DMS153 treated with DMSO at 0.1 percent for 48 hours (cell line): ENCODE measurements around the gene CDC42BPB.
"Not testable (repeated sequence)": the region's sequence is repeated elsewhere in the genome, so short reads cannot be mapped to it uniquely, and the experiment has no call there.

Experiments used
- DNase-seq: peaks from one replicate; lab custom pipeline; 2025; ENCODE audit not compliant: unreplicated experiment; lab: John Stamatoyannopoulos, UW

CDC42BPB gene

DNA sequence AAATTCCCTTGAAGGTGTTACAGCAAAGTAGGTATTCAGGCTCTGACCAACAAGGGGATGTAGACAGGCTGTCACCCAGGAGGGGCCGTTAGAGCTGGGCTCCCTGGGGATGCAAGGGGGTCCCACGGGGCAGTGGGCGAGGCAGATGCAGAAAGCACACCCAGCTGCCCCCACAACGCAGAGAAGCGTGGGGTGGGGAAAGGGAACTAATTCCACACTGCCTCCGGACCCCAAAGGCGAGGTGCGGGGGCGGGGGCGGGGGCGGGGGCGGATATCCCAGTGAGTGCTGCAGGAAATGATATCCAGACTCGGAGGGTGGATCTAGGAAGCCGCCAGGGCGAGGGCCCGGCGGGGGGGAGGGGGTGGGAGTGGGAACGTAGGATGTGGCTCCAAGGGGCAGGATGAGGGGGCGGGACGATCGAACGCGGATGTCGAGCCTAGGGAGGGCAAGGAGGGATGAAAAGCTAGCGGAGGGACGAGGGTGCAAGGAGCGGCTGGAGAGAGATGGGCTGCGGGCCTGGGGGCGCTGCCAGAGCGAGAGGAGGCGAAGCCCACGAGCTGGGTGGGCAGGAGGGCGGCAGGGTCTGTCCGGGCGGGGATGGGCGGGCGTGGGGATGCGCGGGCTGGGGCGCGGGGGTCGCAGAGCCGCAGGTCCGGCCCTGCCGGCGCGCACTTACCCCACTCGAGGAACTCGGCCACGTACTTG lies 874 bp downstream of the CDC42BPB start:
- no peak for DNase-seq

DNA sequence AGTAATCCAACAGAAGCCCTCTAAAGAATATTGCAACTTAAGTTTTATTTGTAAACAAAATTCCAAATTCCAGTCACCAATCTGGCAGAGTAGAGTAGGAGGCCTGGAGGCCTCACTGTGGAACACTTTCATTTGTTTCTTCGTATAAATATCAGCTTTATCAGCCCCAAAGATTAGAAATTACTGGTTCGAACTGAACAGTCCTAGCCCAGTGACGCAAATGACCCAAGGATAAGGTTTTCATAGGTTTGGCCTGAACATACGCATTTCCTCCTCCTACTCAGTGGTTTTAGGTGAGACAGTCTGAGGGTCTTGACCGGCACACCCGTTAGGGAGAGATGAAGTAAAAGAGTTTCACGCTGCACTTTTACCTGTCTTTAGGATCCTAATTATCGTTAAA lies 1.7 kb downstream of the CDC42BPB start:
- DNase-seq: no peak

GRCh38 chr14:103052407-103052806 lies 4.9 kb downstream of the CDC42BPB start:
- no peak for DNase-seq

GRCh38 chr14:103050935-103051334 lies 6.4 kb downstream of the CDC42BPB start:
- DNase-seq: no peak

- DNase-seq: not testable (repeated sequence)
Observed at GRCh38 chr14:103047453-103047852, 9.9 kb downstream of the CDC42BPB start.

DNA sequence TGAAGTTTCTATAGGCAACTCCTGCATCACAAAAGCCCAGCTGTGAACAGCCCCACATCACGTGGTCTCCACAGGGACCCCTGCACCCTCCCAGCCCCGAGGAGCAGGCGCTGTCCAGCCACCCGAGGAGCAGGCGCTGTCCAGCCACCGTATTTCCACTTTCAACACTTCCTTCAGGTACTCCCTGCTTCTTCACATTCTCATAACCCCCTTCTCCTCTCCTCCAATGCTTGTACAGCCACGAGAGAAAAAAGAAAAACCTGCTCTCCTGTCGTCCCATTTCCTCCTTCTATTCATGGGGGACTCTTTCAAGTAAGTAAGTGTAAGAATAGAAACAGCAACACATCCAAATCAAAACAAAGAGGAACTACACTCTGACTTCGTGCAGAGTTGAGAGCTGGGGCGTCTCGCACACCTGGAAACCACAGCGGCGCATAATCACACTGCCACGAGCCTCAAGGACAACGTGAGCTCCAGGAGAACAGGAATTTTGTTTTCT lies 11.9 kb downstream of the CDC42BPB start:
- DNase-seq: no peak

DNA sequence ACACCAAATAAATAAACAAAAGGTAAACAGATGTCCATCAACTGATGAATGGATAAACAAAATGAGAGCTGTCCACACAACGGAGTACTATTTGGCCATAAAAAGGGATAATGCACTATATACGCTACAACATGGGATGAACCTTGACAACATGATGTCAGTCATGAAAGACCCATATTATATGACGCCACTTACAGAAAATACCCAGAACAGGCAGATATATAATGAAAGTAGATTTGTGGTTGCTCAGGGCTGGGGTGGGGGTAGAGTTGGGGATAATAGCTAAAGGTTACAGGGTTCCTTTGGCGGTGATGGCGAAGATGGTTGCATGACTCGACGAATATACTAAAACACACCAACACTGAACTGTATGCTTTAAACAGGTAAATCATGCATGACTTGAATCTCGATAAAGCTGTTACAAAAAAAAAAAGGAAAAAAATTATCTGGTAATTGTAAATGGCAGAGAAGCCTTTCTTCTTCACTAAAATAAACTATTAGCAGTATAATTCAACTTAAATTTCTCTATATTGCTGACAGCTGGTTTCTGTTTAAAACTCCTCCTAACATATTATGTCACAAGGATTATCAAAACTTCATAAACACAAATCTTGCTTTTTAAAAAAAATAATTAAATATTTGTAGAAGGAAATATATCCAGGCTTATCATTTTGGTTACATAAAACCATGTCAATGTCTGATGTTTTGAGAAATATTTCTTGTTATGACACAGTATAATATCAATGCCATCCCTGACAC lies 13.9 kb downstream of the CDC42BPB start:
- DNase-seq: no peak

DNA sequence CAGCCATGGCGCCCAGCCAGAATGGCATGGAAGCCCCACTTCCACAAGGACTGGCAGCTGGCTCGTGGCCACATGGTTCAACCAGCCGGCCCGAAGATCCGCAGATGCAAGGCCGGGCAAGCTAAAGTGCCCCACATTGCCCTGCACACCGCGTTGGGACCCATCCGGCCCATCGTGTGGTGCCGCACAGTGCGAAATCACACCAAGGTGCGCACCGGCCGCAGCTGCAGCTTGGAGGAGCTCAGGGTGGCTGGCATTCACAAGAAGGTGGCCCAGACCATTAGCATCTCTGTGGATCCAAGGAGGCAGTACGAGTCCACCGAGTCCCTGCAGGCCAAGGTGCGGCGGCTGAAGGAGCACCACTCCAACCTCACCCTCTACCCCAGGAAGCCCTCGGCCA lies 15.9 kb downstream of the CDC42BPB start:
- no peak for DNase-seq

DNA sequence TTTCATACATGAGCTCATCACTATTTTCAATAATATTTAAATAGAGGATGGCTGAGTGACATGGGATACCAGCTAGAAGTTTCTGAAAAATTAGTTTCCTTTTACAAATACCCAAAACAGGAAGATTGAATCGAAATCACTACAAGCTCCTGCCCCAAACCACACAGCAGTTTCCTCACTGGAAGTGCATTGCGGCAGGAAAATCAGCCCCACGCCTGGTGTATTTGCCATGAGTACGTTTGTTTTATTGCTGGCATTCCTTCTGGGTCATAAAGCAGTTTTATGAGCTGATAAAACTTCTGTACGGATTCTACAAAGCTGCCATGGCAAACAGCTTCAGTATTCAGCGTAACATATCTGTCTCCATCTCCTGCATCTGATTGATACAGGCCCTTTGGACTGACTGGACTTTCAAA lies 23.7 kb downstream of the CDC42BPB start:
- no peak for DNase-seq

GRCh38 chr14:103031956-103032355 lies 25.4 kb downstream of the CDC42BPB start:
- no peak for DNase-seq

- DNase-seq: no peak
Observed at GRCh38 chr14:103031566-103031911, 25.8 kb downstream of the CDC42BPB start.

DNA sequence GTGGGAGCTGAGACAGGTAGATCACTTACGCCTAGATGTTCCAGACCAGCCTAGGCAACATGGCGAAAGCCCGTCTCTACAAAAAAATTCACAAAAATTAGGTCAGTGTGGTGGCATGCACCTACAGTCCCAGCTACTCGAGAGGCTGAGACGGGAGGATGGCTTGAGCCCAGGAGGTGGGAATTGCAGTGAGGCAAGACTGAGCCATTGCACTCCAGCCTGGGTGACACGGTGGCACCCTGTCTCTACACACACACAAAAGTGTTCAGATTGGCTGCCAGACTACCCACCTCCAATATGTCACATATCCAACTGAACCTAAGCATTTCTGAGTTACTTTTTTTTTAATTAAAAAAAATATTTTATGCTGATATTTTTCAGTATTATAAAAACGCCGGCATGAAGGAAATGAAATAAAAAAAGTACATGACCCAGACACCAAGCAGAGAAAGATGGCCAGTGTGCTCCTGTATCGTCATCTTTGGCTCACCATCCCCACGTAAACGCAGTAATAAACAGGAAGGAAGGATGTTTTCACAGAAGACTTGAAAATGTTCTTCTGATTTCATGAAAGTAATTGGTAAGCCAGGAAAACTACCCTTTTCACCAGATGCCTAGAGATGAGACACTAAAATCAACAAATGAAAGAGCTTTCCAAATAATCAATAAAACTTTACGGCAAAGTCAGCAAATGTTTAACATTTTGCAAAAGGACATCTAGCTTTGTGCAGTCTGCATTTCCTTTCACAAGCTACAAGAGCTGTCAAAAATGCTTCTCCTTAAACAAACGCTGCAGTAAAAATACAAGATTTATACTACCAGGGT lies 26.4 kb downstream of the CDC42BPB start:
- DNase-seq: no peak

- DNase-seq: no peak
Observed at GRCh38 chr14:103029936-103030335, 27.4 kb downstream of the CDC42BPB start.

DNA sequence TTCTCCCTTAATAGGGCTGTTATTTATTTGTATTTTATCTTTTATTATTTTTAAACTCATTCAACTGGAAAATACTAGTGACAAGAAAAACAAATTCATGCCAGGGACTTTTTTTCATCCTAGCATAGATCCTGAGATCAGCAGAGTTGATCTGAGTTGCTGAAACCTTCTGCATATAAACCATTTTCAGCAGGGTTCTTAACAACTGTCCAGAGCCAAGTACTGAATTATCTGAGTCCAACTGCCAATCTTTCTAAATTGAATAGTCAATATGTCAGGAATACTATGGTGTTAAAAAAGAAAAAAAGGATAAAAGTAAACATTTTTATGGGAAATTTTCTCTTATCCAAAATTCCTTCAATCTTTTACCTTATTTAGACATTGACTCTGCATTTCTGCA lies 28.6 kb downstream of the CDC42BPB start:
- DNase-seq: no peak

GRCh38 chr14:103028161-103028767 lies 29.1 kb downstream of the CDC42BPB start:
- DNase-seq: no peak

GRCh38 chr14:103027451-103027850 lies 29.9 kb downstream of the CDC42BPB start:
- DNase-seq: no peak

- no peak for DNase-seq
Observed at GRCh38 chr14:103026988-103027387, 30.4 kb downstream of the CDC42BPB start.

DNA sequence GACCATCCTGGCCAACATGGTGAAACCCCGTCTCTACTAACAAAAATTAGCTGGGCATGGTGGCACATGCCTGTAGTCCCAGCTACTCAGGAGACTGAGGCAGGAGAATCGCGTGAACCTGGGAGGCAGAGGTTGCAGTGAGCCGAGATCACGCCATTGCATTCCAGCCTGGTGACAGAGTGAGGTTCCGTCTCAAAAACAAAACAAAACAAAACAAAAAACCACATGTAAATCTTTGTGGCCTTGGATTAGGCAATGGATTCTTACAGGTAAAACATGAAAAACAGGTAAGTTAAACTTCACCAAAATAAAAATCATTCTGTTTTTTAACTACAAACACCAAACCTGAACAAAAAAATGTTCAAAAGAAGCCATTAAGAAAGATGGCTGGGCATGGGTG lies 31.2 kb downstream of the CDC42BPB start:
- DNase-seq: not testable (repeated sequence)

DNA sequence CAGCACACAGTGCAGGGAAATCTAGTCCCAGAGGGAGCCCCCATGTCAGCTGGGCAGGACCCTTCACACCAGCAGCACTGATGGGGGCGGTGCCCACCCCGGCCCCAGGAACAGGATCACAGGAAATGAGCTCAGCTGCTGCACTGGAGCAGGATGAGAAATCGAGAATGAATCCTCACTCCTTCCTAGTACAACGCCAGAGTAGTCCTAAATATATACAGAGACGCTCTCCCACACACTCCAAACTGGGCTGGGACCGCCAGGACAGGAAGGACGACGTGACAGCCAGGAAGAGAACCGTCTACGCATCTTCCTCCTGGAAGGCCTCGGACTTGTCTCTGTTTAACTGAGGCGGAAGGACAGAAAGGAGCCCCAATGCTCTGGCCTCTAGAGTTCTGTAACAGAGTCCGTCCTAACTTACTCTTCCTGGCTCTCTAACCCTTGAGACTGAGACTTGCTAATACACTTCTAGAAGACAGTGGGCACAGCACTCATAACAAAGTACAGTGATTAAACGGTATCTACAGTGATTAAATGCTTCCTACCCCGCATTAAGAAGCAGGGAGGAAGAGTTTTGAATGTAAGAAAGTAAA lies 33.4 kb downstream of the CDC42BPB start:
- no peak for DNase-seq

GRCh38 chr14:103022685-103023044 lies 34.7 kb downstream of the CDC42BPB start:
- no peak for DNase-seq
